Glomerular endothelial cell (primary cell): ENCODE data around the gene ATF1. TPM values are rescaled to one million over a fixed set of nuclear protein-coding genes. Genes with fewer than 3 reads are reported as not detected.
"Not testable (repeated sequence)": the region's sequence is repeated elsewhere in the genome, so short reads cannot be mapped to it uniquely, and the experiment has no call there.

Experiments
- DNase-seq: peaks from one replicate; pipeline ENCODE4 v3.0.0-alpha.2; 2011; ENCODE audit warnings: low read depth, low spot score; ENCODE audit errors: extremely low read depth
- total RNA-seq: library from RNA; depleted of rRNA; stranded (reverse); fragments of >200 nt; gene quantifications from 2 replicates; pipeline ENCODE4 v1.2.3, GENCODE V29; 2015

The ATF1 gene
- total RNA-seq, 1 donor from 2014 or later = 13.5 TPM

- DNase-seq = no peak
These were observed 26.2 kb downstream of the ATF1 start for GRCh38 chr12:50790081-50790480.

GRCh38 chr12:50799908-50800307 lies 36.0 kb downstream of the ATF1 start:
- DNase-seq = no peak

GRCh38 chr12:50803230-50803875 lies 39.5 kb downstream of the ATF1 start:
- no peak for DNase-seq

GRCh38 chr12:50806176-50806575 lies 42.3 kb downstream of the ATF1 start:
- no peak for DNase-seq

GRCh38 chr12:50809131-50809530 lies 45.2 kb downstream of the ATF1 start:
- DNase-seq = not testable (repeated sequence)

DNA sequence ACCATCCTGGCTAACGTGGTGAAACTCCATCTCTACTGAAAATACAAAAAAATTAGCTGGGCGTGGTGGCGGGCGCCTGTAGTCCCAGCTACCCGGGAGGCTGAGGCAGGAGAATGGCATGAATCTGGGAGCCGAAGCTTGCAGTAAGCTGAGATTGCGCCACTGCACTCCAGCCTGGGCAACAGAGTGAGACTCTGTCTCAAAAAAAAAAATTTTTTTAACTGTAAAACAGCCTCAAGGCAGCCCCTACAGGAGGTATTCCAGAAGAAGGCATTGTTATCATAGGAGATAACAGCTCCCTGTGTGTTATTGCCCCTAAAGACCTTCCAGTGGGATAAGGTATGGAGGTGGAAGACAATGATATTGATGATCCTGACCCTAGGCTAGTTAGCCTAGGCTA lies 51.0 kb downstream of the ATF1 start:
- DNase-seq = not testable (repeated sequence)

DNA sequence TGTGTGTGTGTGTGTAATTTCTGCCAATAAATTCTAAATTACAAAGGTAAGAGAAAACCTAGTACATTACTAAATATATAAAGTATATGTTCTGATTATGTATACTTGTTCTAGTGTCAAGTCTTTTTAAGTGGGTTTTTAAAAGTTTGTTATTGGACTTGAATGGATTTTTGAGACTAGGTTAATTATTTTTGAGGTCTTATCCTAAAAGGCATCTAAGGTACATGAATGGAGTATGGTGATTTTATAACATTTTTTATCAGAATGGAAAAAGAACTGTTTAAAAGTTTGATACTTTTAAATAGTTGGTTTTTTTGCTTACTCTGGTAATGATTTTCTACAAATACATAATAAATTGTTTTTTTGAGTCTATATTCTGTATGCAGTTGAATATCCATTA lies 56.3 kb downstream of the ATF1 start:
- DNase-seq = no peak

DNA sequence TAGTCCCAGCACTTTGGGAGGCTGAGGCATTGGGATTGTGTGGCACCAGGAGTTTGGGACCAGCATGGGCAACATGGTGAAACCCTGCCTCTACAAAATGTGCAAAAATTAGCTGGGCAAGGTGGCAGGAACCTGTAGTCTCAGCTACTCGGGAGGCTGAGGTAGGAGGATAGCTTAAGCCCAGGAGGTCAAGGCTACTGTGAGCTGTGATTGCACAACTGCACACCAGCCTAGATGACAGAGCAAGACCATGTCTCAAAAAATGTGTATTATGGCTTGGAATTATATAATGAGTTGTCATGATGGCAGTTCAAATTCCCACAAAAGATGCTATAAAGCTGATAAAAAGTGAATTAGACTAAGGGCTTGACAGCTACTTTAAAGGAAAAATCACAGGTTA lies 58.2 kb downstream of the ATF1 start:
- no peak for DNase-seq

DNA sequence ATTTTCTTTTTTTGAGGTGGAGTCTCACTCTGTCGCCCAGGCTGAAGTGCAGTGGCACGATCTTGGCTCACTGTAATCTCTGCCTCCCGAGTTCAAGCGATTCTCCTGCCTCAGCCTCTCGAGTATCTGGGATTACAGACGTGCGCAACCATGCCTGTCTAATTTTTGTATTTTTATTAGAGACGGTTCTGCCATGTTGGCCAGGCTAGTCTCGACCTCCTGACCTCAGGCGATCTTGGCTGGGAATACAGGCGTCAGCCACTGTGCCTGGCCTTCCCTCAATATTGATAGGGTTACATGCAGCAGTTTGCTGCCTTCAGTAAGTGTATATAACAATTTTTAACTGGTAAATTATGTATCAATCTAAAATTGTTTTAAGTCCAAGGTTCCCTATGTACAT lies 59.8 kb downstream of the ATF1 start:
- not testable (repeated sequence) for DNase-seq

DNA sequence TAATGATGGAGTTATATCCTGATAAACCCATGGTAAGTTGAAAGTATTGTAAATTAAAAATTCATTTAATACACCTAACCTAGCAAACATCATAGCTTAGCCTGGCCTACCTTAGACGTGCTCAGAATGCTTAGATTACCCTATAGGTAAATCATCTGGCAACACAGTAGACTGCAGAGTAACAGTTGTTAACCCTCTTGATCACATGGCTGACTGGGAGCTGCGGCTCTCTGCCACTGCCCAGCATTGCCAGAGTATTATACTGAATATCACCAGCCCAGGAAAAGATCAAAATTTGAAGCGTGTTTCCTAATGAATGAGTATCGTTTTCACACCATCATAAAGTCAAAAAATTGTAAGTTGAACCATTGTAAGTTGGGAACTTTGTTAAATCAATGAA lies 61.0 kb downstream of the ATF1 start:
- no peak for DNase-seq

GRCh38 chr12:50825372-50825838 lies 61.5 kb downstream of the ATF1 start:
- DNase-seq = peak; percentile 33

GRCh38 chr12:50828121-50828520 lies 64.2 kb downstream of the ATF1 start:
- no peak for DNase-seq

GRCh38 chr12:50828886-50829285 lies 65.0 kb downstream of the ATF1 start:
- no peak for DNase-seq

GRCh38 chr12:50833801-50834200 lies 69.9 kb downstream of the ATF1 start:
- not testable (repeated sequence) for DNase-seq

- no peak for DNase-seq
These were observed 75.1 kb downstream of the ATF1 start for GRCh38 chr12:50839042-50839441.

DNA sequence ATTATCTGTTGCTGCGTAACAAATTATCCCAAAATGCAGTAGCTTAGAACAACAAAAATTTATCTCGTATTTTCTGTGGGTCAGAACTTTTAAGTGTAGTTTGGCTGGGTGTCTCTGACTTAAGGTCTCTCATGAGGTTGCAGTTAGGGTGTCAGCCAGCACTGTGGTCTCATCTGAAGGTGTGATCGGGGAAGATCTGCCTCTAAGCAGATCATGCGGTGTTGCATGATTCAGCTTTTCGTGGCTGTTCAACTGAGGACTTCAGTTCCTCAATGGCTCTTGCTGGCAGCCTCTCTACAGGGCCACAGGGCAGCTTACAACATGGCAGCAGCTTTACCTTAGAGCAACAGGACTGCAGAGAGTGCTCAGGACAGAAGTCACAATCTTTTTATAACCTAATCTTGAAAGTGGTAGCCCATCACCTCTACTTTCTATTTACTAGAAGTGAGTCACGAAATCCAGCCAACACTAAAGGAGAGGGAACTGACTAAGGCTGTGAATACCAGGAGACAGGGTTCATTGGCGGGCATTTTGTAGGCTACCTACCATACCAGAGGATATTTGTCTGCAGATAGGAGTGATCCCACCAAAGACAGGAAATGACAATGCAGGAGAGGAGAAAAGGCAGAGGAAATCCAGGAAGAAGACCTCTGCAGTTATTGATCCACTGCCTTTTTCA lies 77.0 kb downstream of the ATF1 start:
- no peak for DNase-seq

GRCh38 chr12:50841716-50842531 lies 78.0 kb downstream of the ATF1 start:
- DNase-seq = no peak

- DNase-seq = no peak
These were observed 79.0 kb downstream of the ATF1 start, which contains the start of gene TMPRSS12 for GRCh38 chr12:50842637-50843493. TSS of gene TMPRSS12 (plus strand) at chr12:50842926. CDS start at chr12:50842965, 39 bp downstream.

DNA sequence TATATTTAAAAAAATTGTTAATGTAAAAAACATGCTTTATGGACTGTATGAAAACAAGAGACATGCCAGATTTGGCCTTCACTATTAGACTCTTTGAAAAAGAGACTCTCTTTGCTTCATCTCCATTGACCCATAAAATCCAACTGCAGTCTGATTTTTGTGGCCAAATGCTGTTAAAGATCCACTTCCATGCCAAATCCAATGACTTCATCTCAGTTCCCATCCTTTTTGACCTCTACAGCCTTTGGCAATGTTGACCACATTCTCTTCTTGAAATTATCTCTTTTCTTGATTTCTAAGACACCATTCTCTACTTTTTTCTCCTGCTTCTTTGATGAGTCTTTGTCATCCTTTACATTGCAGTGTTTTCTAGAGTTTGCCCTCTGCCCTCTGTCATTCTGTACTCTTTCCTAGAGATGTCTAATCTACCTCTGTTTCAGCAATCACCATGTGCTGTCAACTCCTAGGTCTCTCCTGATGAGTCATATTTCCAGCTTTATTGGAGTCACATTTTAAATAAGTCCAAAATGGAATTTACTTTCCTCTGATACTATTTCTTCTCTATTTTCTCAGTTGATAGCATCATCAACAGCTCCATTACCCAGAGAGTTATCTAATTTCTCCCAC lies 81.2 kb downstream of the ATF1 start:
- DNase-seq = no peak

GRCh38 chr12:50848963-50849362 lies 85.1 kb downstream of the ATF1 start:
- DNase-seq = no peak
